Activated T-cell treated with anti-CD3 and anti-CD28 coated beads, Interleukin-2, amount 50 U/mL, for 24 hours (primary cell): ENCODE measurements around the gene HPX.

Source experiments
- DNase-seq: peaks from one replicate; pipeline ENCODE4 v3.0.0-alpha.2; 2020
- H3K27ac Mint-ChIP-seq: 2 replicates; pipeline ENCODE4 v1.8.0; 2020; ENCODE audit warnings: mild to moderate bottlenecking, mixed read lengths
- H3K27me3 Mint-ChIP-seq: 2 replicates; pipeline ENCODE4 v1.8.0; 2020; ENCODE audit warnings: mixed read lengths
- H3K36me3 Mint-ChIP-seq: 2 replicates; pipeline ENCODE4 v1.8.0; 2020; ENCODE audit warnings: low read depth, mixed read lengths
- H3K4me1 Mint-ChIP-seq: 2 replicates; pipeline ENCODE4 v1.8.0; 2020; ENCODE audit warnings: low read depth, mixed read lengths
- H3K4me3 Mint-ChIP-seq: 2 replicates; pipeline ENCODE4 v1.8.0; 2020; ENCODE audit warnings: mild to moderate bottlenecking, moderate library complexity, mixed read lengths
- H3K9me3 Mint-ChIP-seq: 2 replicates; pipeline ENCODE4 v1.8.0; 2020; ENCODE audit warnings: mixed read lengths

Gene HPX

GRCh38 chr11:6448574-6448973 is 7.8 kb upstream of the HPX start:
- H3K27me3 Mint-ChIP-seq: no peaks in the 10 kb centered on the region
- no peaks in the 10 kb centered on the region for H3K4me1 Mint-ChIP-seq

GRCh38 chr11:6443269-6444003 is 2.6 kb upstream of the HPX start:
- Mint-ChIP-seq H3K27ac (no peak overlapping the region), H3K27me3 (no peaks in the 10 kb centered on the region), H3K4me1 (no peaks in the 10 kb centered on the region), H3K9me3 (no peaks in the 10 kb centered on the region), H3K4me3 (no peak overlapping the region), H3K36me3 (no peaks in the 10 kb centered on the region)
- DNase-seq: peak; percentile 68

More at GRCh38 chr11:6448574-6448973, 7.8 kb upstream of the HPX start:
- Mint-ChIP-seq H3K4me3 (no peak overlapping the region), H3K36me3 (peaks cover 3% of the 10 kb centered on the region), H3K9me3 (no peaks in the 10 kb centered on the region), H3K27ac (no peak overlapping the region)
- no peak for DNase-seq

GRCh38 chr11:6442441-6442840 is 1.7 kb upstream of the HPX start:
- H3K36me3 Mint-ChIP-seq: no peaks in the 10 kb centered on the region
- H3K27me3 Mint-ChIP-seq: no peaks in the 10 kb centered on the region
- no peak overlapping the region for H3K27ac Mint-ChIP-seq
- H3K9me3 Mint-ChIP-seq: no peaks in the 10 kb centered on the region
- no peaks in the 10 kb centered on the region for H3K4me1 Mint-ChIP-seq
- DNase-seq: no peak
- H3K4me3 Mint-ChIP-seq: no peak overlapping the region

GRCh38 chr11:6438979-6439571 is 1.7 kb downstream of the HPX start:
- no peaks in the 10 kb centered on the region for H3K4me1 Mint-ChIP-seq
- H3K27ac Mint-ChIP-seq: no peak overlapping the region
- peak; percentile 44 for DNase-seq
- H3K36me3 Mint-ChIP-seq: no peaks in the 10 kb centered on the region
- no peak overlapping the region for H3K4me3 Mint-ChIP-seq
- H3K9me3 Mint-ChIP-seq: no peaks in the 10 kb centered on the region
- no peaks in the 10 kb centered on the region for H3K27me3 Mint-ChIP-seq

GRCh38 chr11:6437993-6438392 is 2.8 kb downstream of the HPX start:
- Mint-ChIP-seq H3K36me3 (no peaks in the 10 kb centered on the region), H3K9me3 (no peaks in the 10 kb centered on the region), H3K27me3 (no peaks in the 10 kb centered on the region), H3K27ac (no peak overlapping the region), H3K4me1 (no peaks in the 10 kb centered on the region), H3K4me3 (no peak overlapping the region)
- DNase-seq: no peak

- no peaks in the 10 kb centered on the region for H3K36me3 Mint-ChIP-seq
- H3K9me3 Mint-ChIP-seq: no peaks in the 10 kb centered on the region
- no peak overlapping the region for H3K4me3 Mint-ChIP-seq
- H3K27me3 Mint-ChIP-seq: no peaks in the 10 kb centered on the region
- H3K27ac Mint-ChIP-seq: no peak overlapping the region
- no peaks in the 10 kb centered on the region for H3K4me1 Mint-ChIP-seq
- DNase-seq: no peak
Measured at GRCh38 chr11:6437423-6437822, 3.4 kb downstream of the HPX start.

- Mint-ChIP-seq H3K27me3 (no peaks in the 10 kb centered on the region), H3K4me3 (no peak overlapping the region), H3K4me1 (no peaks in the 10 kb centered on the region), H3K27ac (no peak overlapping the region), H3K9me3 (no peaks in the 10 kb centered on the region), H3K36me3 (no peaks in the 10 kb centered on the region)
- no peak for DNase-seq
Measured at GRCh38 chr11:6433998-6434660, 6.7 kb downstream of the HPX start.

- DNase-seq: no peak
- H3K9me3 Mint-ChIP-seq: no peaks in the 10 kb centered on the region
- H3K36me3 Mint-ChIP-seq: no peaks in the 10 kb centered on the region
- no peak overlapping the region for H3K4me3 Mint-ChIP-seq
- no peak overlapping the region for H3K27ac Mint-ChIP-seq
- H3K4me1 Mint-ChIP-seq: no peaks in the 10 kb centered on the region
- no peaks in the 10 kb centered on the region for H3K27me3 Mint-ChIP-seq
Measured at GRCh38 chr11:6431861-6432260, 8.9 kb downstream of the HPX start.

GRCh38 chr11:6427516-6427915 is 13.3 kb downstream of the HPX start:
- no peaks in the 10 kb centered on the region for H3K4me1 Mint-ChIP-seq
- DNase-seq: no peak
- no peak overlapping the region for H3K4me3 Mint-ChIP-seq
- no peak overlapping the region for H3K27ac Mint-ChIP-seq
- no peaks in the 10 kb centered on the region for H3K9me3 Mint-ChIP-seq
- H3K27me3 Mint-ChIP-seq: peaks cover 6% of the 10 kb centered on the region
- no peaks in the 10 kb centered on the region for H3K36me3 Mint-ChIP-seq

- Mint-ChIP-seq H3K36me3 (no peaks in the 10 kb centered on the region), H3K27me3 (peaks cover 6% of the 10 kb centered on the region), H3K9me3 (no peaks in the 10 kb centered on the region), H3K27ac (no peak overlapping the region), H3K4me3 (no peak overlapping the region), H3K4me1 (peaks cover 8% of the 10 kb centered on the region)
- DNase-seq: no peak
Measured at GRCh38 chr11:6420677-6421076, 20.1 kb downstream of the HPX start.

GRCh38 chr11:6419009-6419631 is 21.7 kb downstream of the HPX start, which contains the start of gene APBB1:
TSS of gene APBB1 (minus strand) at chr11:6419094. CDS start at chr11:6411347, 7,747 bp downstream.
- Mint-ChIP-seq H3K27ac (peak within 1 kb of the TSS; percentile 73), H3K27me3 (peaks cover 6% of the 10 kb centered on the region), H3K36me3 (no peaks in the 10 kb centered on the region), H3K4me3 (no peak within 1 kb of the TSS), H3K9me3 (no peaks in the 10 kb centered on the region), H3K4me1 (peaks cover 8% of the 10 kb centered on the region)
- peak; percentile 86 for DNase-seq

- Mint-ChIP-seq H3K4me1 (peaks cover 8% of the 10 kb centered on the region), H3K9me3 (no peaks in the 10 kb centered on the region), H3K36me3 (no peaks in the 10 kb centered on the region), H3K4me3 (no peak overlapping the region), H3K27ac (no peak overlapping the region), H3K27me3 (peaks cover 5% of the 10 kb centered on the region)
- DNase-seq: no peak
Measured at GRCh38 chr11:6418557-6419008, 22.2 kb downstream of the HPX start.

GRCh38 chr11:6417907-6418556 is 22.8 kb downstream of the HPX start:
- Mint-ChIP-seq H3K36me3 (no peaks in the 10 kb centered on the region), H3K9me3 (no peaks in the 10 kb centered on the region), H3K4me1 (peaks cover 11% of the 10 kb centered on the region), H3K4me3 (no peak overlapping the region), H3K27ac (no peak overlapping the region), H3K27me3 (peaks cover 3% of the 10 kb centered on the region)
- no peak for DNase-seq

GRCh38 chr11:6415797-6416196 is 25.0 kb downstream of the HPX start:
- no peak overlapping the region for H3K27ac Mint-ChIP-seq
- no peak overlapping the region for H3K4me3 Mint-ChIP-seq
- no peak for DNase-seq
- H3K9me3 Mint-ChIP-seq: no peaks in the 10 kb centered on the region
- no peaks in the 10 kb centered on the region for H3K27me3 Mint-ChIP-seq
- peaks cover 6% of the 10 kb centered on the region for H3K36me3 Mint-ChIP-seq
- peaks cover 26% of the 10 kb centered on the region for H3K4me1 Mint-ChIP-seq
